ENCODE results near the gene FHIT. TPM values are rescaled to one million over a fixed set of nuclear protein-coding genes. Genes with fewer than 3 reads are reported as not detected.

FHIT gene
- total RNA-seq, 2 donors from 2014 or later = 6.8 to 12.3 TPM

DNA sequence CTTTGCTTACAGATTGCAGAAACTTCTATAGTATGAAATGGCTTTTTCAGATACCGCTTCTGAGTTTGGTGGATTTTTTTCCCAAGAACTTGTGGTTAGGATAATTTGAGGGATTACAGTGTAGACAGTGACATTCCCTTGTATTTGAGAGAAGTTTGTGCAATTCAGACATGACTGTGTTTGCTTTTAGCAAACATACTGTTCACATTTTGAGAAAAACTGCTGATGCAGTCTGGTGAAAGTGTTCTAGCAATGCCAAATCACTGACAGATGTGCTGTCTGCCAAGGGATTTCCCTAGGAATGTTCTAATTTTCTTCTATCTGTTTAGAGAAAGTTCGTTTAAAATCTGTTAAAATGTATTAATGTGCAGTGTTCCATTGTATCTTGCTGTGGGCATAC, 652.6 kb downstream of the FHIT start:
- Histone ChIP-seq H3K27ac (ENCODE audit: low read depth, low read length) (no peak overlapping the region), H3K27me3 (ENCODE audit: control insufficient read depth, insufficient read depth, low read length, poor library complexity, severe bottlenecking) (no peaks in the 10 kb centered on the region), H3K4me3 (ENCODE audit: low read length) (no peak overlapping the region), H3K9ac (ENCODE audit: extremely low read depth, low read length, poor library complexity, severe bottlenecking) (no peak overlapping the region), H3K9me3 (ENCODE audit: control insufficient read depth, low read length) (no peaks in the 10 kb centered on the region), H3K36me3 (ENCODE audit: control insufficient read depth, insufficient read depth, low read length) (no peaks in the 10 kb centered on the region), H3K4me1 (ENCODE audit: control insufficient read depth, insufficient read depth, low read length) (peaks cover 2% of the 10 kb centered on the region)
- Mint-ChIP-seq H3K36me3 (ENCODE audit: low read depth) (no peaks in the 10 kb centered on the region), H3K4me3 (no peak overlapping the region), H3K27ac (no peak overlapping the region), H3K4me1 (peaks cover 4% of the 10 kb centered on the region), H3K9me3 (no peaks in the 10 kb centered on the region), H3K27me3 (ENCODE audit: insufficient read depth) (no peaks in the 10 kb centered on the region)
- TF ChIP-seq, protein P1, sequence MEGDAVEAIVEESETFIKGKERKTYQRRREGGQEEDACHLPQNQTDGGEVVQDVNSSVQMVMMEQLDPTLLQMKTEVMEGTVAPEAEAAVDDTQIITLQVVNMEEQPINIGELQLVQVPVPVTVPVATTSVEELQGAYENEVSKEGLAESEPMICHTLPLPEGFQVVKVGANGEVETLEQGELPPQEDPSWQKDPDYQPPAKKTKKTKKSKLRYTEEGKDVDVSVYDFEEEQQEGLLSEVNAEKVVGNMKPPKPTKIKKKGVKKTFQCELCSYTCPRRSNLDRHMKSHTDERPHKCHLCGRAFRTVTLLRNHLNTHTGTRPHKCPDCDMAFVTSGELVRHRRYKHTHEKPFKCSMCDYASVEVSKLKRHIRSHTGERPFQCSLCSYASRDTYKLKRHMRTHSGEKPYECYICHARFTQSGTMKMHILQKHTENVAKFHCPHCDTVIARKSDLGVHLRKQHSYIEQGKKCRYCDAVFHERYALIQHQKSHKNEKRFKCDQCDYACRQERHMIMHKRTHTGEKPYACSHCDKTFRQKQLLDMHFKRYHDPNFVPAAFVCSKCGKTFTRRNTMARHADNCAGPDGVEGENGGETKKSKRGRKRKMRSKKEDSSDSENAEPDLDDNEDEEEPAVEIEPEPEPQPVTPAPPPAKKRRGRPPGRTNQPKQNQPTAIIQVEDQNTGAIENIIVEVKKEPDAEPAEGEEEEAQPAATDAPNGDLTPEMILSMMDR (conservative IDR thresholded peaks at IDR 0.05) = no peak
- 80 to 100% methylated on average over 1 to 2 of the region's 2 CpGs for WGBS, 2 experiments (ENCODE audit: insufficient coverage in 1 of 2, insufficient read length in 1 of 2)
- DNase-seq = no peak

DNA sequence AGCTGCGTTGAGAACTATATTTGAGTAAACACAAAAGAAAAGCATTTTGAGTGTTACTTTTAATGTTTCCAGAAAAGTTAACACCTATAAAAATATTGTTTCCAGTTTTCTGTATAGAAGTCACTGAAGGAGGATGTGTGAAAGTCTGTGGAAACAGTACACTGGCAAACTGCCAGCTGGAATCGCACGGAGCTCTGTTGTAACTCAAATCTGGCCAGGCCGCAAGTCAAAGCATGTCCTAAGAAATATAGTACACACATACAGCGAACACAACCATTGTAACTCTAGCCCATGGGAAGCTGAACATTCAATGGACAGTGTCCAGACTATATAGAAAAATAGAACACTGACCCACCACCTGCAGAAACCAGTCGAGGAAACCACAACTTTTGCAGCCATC, 657.2 kb downstream of the FHIT start:
- no peaks in the 10 kb centered on the region for H3K36me3 ChIP-seq (ENCODE audit: control insufficient read depth, insufficient read depth, low read length)
- Mint-ChIP-seq H3K9me3 (no peaks in the 10 kb centered on the region), H3K27me3 (ENCODE audit: insufficient read depth) (no peaks in the 10 kb centered on the region), H3K36me3 (ENCODE audit: low read depth) (no peaks in the 10 kb centered on the region), H3K27ac (no peak overlapping the region), H3K4me1 (peaks cover 3% of the 10 kb centered on the region), H3K4me3 (no peak overlapping the region)
- peaks cover under 1% of the 10 kb centered on the region for H3K4me1 ChIP-seq (ENCODE audit: control insufficient read depth, insufficient read depth, low read length)
- no peak overlapping the region for H3K4me3 ChIP-seq (ENCODE audit: low read length)
- H3K27ac ChIP-seq (ENCODE audit: low read depth, low read length) = no peak overlapping the region
- 36 to 78% methylated on average over 2 to 6 of the region's 6 CpGs for WGBS, 2 experiments (ENCODE audit: insufficient coverage in 1 of 2, insufficient read length in 1 of 2)
- no peak overlapping the region for H3K9ac ChIP-seq (ENCODE audit: extremely low read depth, low read length, poor library complexity, severe bottlenecking)
- TF ChIP-seq, protein P1 (conservative IDR thresholded peaks at IDR 0.05) = no peak
- no peaks in the 10 kb centered on the region for H3K9me3 ChIP-seq (ENCODE audit: control insufficient read depth, low read length)
- no peaks in the 10 kb centered on the region for H3K27me3 ChIP-seq (ENCODE audit: control insufficient read depth, insufficient read depth, low read length, poor library complexity, severe bottlenecking)
- no peak for DNase-seq

DNA sequence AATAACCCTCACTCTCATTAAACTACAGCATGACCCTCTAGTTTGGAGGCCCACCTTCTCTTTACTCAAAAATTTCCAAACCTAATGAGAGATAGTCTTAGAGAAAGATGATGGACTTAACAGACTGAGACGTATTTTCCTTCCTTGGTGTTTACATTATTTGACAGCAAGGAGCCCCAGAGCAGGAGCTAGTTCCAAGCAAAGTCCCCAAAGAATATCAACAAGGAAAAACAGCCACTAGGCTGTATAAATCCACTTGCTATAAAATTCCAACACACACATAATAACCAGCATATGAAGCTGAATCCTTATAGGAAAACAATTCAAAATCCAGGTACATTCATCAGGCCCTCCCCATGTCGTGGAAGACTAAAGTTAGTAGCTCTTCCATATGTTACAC, 660.0 kb downstream of the FHIT start:
- 88 to 90% methylated on average over 1 to 2 of the region's 2 CpGs for WGBS, 2 experiments (ENCODE audit: insufficient coverage in 1 of 2, insufficient read length in 1 of 2)

More for the DNA sequence above, 660.0 kb downstream of the FHIT start:
- Histone ChIP-seq H3K4me3 (ENCODE audit: low read length) (no peak overlapping the region), H3K36me3 (ENCODE audit: control insufficient read depth, insufficient read depth, low read length) (no peaks in the 10 kb centered on the region), H3K4me1 (ENCODE audit: control insufficient read depth, insufficient read depth, low read length) (no peaks in the 10 kb centered on the region), H3K9ac (ENCODE audit: extremely low read depth, low read length, poor library complexity, severe bottlenecking) (no peak overlapping the region), H3K27ac (ENCODE audit: low read depth, low read length) (no peak overlapping the region), H3K9me3 (ENCODE audit: control insufficient read depth, low read length) (no peaks in the 10 kb centered on the region), H3K27me3 (ENCODE audit: control insufficient read depth, insufficient read depth, low read length, poor library complexity, severe bottlenecking) (no peaks in the 10 kb centered on the region)
- no peaks in the 10 kb centered on the region for H3K36me3 Mint-ChIP-seq (ENCODE audit: low read depth)
- no peaks in the 10 kb centered on the region for H3K4me1 Mint-ChIP-seq
- TF ChIP-seq, protein P1 (conservative IDR thresholded peaks at IDR 0.05) = no peak
- H3K27ac Mint-ChIP-seq = no peak overlapping the region
- no peak overlapping the region for H3K4me3 Mint-ChIP-seq
- no peaks in the 10 kb centered on the region for H3K27me3 Mint-ChIP-seq (ENCODE audit: insufficient read depth)
- DNase-seq = no peak
- no peaks in the 10 kb centered on the region for H3K9me3 Mint-ChIP-seq
